GM12878 (cell line): ENCODE data around the gene NSG2. TPM values are rescaled to one million over a fixed set of nuclear protein-coding genes. Genes with fewer than 3 reads are reported as not detected.

Experiments used
- ATAC-seq: fragments of 200-7000 bp; cut with Tn5 transposase; 3 replicates; pipeline ENCODE4 v1.9.1; 2020; ENCODE audit warnings: mild to moderate bottlenecking, moderate library complexity
- BruUV-seq: library from RNA; stranded (reverse); fragments of 400-500 nt; replicated peaks from 2 replicates; lab custom pipeline; 2021; lab: Mats Ljungman, UMichigan
- CTCF ChIA-PET: fragments of 300-600 bp; sonication (Branson Sonifier 250); formaldehyde crosslinking; extraction: SDS; loops from one replicate; lab custom pipeline; 2021; ENCODE audit warnings: inconsistent platforms; lab: Yijun Ruan, JAX
- POLR2A ChIA-PET: fragments of 350-600 bp; formaldehyde crosslinking; extraction: SDS; loops from one replicate; lab custom pipeline; 2021; ENCODE audit warnings: inconsistent platforms; lab: Charles Lee
- RAD21 ChIA-PET: fragments of 300-600 bp; sonication (Branson Sonifier 250); formaldehyde crosslinking; loops from one replicate; lab custom pipeline; 2023; ENCODE audit warnings: antibody characterized with exemption; ENCODE audit not compliant: unreplicated experiment; lab: Charles Lee
- SMC1A ChIA-PET: fragments of 300-600 bp; sonication (Branson Sonifier 250); formaldehyde crosslinking; loops from one replicate; lab custom pipeline; 2023; ENCODE audit not compliant: unreplicated experiment, uncharacterized antibody; lab: Charles Lee
- DNase-seq: peaks from one replicate; pipeline ENCODE4 v3.0.0-alpha.2; 2011; ENCODE audit warnings: low read depth, low spot score
- FAIRE-seq: peaks from 3 replicates; lab custom pipeline; 2011; peaks lifted over from hg19 to GRCh38; lab: Jason Lieb, UNC
- H2AFZ ChIP-seq: 2 replicates; pipeline ENCODE4 v1.6.0; 2011; ENCODE audit warnings: low read depth, low read length, control low read depth; ENCODE audit not compliant: control insufficient read depth
- H3K27ac ChIP-seq: 2 replicates; pipeline ENCODE4 v1.5.1; 2011; ENCODE audit warnings: control low read depth; ENCODE audit not compliant: control insufficient read depth, insufficient read depth
- H3K27me3 ChIP-seq, 2 experiments: replicated peaks in 1 of 2; 2 replicates each; pipeline versions ENCODE4 v1.6.0 to v1.6.1; 2011; ENCODE audit warnings: low read length in 1 of 2; ENCODE audit not compliant: control insufficient read depth in 2 of 2, insufficient read depth in 2 of 2
- H3K36me3 ChIP-seq, 2 experiments: 2 replicates each; pipeline ENCODE4 v1.5.1; 2011; ENCODE audit warnings: low read length in 1 of 2; ENCODE audit not compliant: control insufficient read depth in 2 of 2, insufficient read depth in 2 of 2
- H3K4me1 ChIP-seq: 2 replicates; pipeline ENCODE4 v1.6.1; 2011; ENCODE audit warnings: mild to moderate bottlenecking, low read length, moderate library complexity, mixed read lengths; ENCODE audit not compliant: control insufficient read depth, insufficient read depth
- H3K4me2 ChIP-seq: 2 replicates; pipeline ENCODE4 v1.6.0; 2011; ENCODE audit warnings: control low read depth; ENCODE audit not compliant: control insufficient read depth, insufficient read depth
- H3K4me3 ChIP-seq: fragments of 200-600 bp; sonication (generic); 2 replicates; pipeline ENCODE4 v1.5.1; 2016
- H3K79me2 ChIP-seq: 2 replicates; pipeline ENCODE4 v1.6.0; 2011; ENCODE audit warnings: low read length; ENCODE audit not compliant: control insufficient read depth, insufficient read depth
- H3K9ac ChIP-seq: 2 replicates; pipeline ENCODE4 v1.8.0; 2011; ENCODE audit warnings: low read length, control low read depth, mixed read lengths; ENCODE audit not compliant: control insufficient read depth, insufficient read depth
- H3K9me3 ChIP-seq: replicated peaks from 3 replicates; pipeline ENCODE4 v1.5.1; 2011; ENCODE audit warnings: mild to moderate bottlenecking, low read length; ENCODE audit not compliant: control insufficient read depth, insufficient read depth
- H4K20me1 ChIP-seq: 2 replicates; pipeline ENCODE4 v1.6.0; 2011; ENCODE audit not compliant: control insufficient read depth, insufficient read depth
- CHD4 ChIP-seq: fragments of 200-600 bp; sonication (generic); IDR thresholded peaks from 2 replicates; pipeline ENCODE4 v1.6.1; 2016; ENCODE audit warnings: mild to moderate bottlenecking
- FOXK2 ChIP-seq: fragments of 450-650 bp; IDR thresholded peaks from 2 replicates; pipeline ENCODE4 v1.6.1; 2017; ENCODE audit warnings: mild to moderate bottlenecking, moderate library complexity
- HDGF ChIP-seq: fragments of 450-650 bp; IDR thresholded peaks from 2 replicates; pipeline ENCODE4 v1.6.1; 2016; ENCODE audit warnings: antibody characterized with exemption
- MEF2A ChIP-seq: IDR thresholded peaks from 2 replicates; pipeline ENCODE4 v1.6.1; 2011; ENCODE audit warnings: low read depth, mild to moderate bottlenecking, low read length, moderate library complexity; ENCODE audit not compliant: insufficient read depth
- MYB ChIP-seq: fragments of 150-350 bp; IDR thresholded peaks from 2 replicates; pipeline ENCODE4 v1.6.1; 2014; ENCODE audit warnings: mild to moderate bottlenecking, low read depth, low read length, borderline replicate concordance
- NRF1 ChIP-seq: conservative IDR thresholded peaks from 2 replicates; pipeline ENCODE4 v1.6.1; 2011; ENCODE audit warnings: mild to moderate bottlenecking, low read depth, low read length, improper control_type of control experiment
- SRF ChIP-seq, 2 experiments: IDR thresholded peaks; 2 replicates each; pipeline ENCODE4 v1.6.1; 2011; ENCODE audit warnings: low read depth in 2 of 2, low read length in 2 of 2, mild to moderate bottlenecking in 1 of 2, moderate library complexity in 1 of 2
- STAT1 ChIP-seq: fragments of 450-650 bp; conservative IDR thresholded peaks from 2 replicates; pipeline ENCODE4 v1.6.1; 2014; ENCODE audit warnings: antibody characterized with exemption, mild to moderate bottlenecking
- TCF7 ChIP-seq: IDR thresholded peaks from 2 replicates; pipeline ENCODE4 v1.6.1; 2014; ENCODE audit warnings: antibody characterized with exemption, borderline replicate concordance
- ZNF384 ChIP-seq: IDR thresholded peaks from 2 replicates; pipeline ENCODE4 v1.6.1; 2012; ENCODE audit warnings: low read depth, mild to moderate bottlenecking, low read length, improper control_type of control experiment, borderline replicate concordance
- WGBS: methylation state at CpG from one replicate; pipeline ENCODE4 v1.1.6; 2016; ENCODE audit warnings: low lambda C conversion rate; ENCODE audit not compliant: insufficient replicate concordance, insufficient coverage; ENCODE audit errors: missing lambda C conversion rate; 5-methylcytosine and 5-hydroxymethylcytosine counted together
- in situ Hi-C: fragments of 300-500 bp; cut with MboI; formaldehyde crosslinking; loops from 9 replicates; pipeline ENCODE4 v1.14.3; 2018; ENCODE audit warnings: mixed read lengths
- intact Hi-C: fragments of 100-400 bp; cut with micrococcal nuclease; formaldehyde crosslinking; loops from one replicate; pipeline ENCODE4 v1.14.2; 2022; ENCODE audit not compliant: unreplicated experiment
- polyA plus RNA-seq, 11 experiments: library from polyadenylated mRNA; depleted of rRNA in 4 of 11; unstranded in 6 of 11; stranded (reverse) in 5 of 11; fragments of >200 nt; fragmentation: Nextera tagmentation in 4 of 11; fragmentation: Illumina TruSeq in 1 of 11; extraction: Ambion mirVana in 4 of 11; extraction: Trizol in 1 of 11; gene quantifications; 1 replicate in 1 of 11; 2 replicates in 10 of 11; pipeline versions ENCODE4 v1.2.1 to v1.2.3, GENCODE V29; 2011 to 2016; ENCODE audit warnings: inconsistent platforms in 2 of 11, missing spikeins in 2 of 11, low read depth in 1 of 11
- total RNA-seq, 4 experiments: library from RNA; depleted of rRNA in 3 of 4; stranded (reverse); fragments of >200 nt in 3 of 4; fragmentation: Illumina TruSeq in 1 of 4; extraction: Trizol in 1 of 4; gene quantifications; 2 replicates each; pipeline versions ENCODE4 v1.2.1 to v1.2.3, GENCODE V29; 2013 to 2021
- TF ChIP-seq, protein P1 (sequence below): fragments of 450-650 bp; IDR thresholded peaks from 2 replicates; pipeline ENCODE4 v1.6.1; 2016; ENCODE audit warnings: mild to moderate bottlenecking, moderate library complexity, borderline replicate concordance
- TF ChIP-seq, protein P2 (sequence below): fragments of 450-650 bp; IDR thresholded peaks from 2 replicates; pipeline ENCODE4 v1.6.1; 2016; ENCODE audit warnings: mild to moderate bottlenecking
- TF ChIP-seq, protein P3 (sequence below): IDR thresholded peaks from 2 replicates; pipeline ENCODE4 v1.6.1; 2012; ENCODE audit warnings: improper control_type of control experiment, low read depth, low read length; ENCODE audit not compliant: insufficient replicate concordance

NSG2 gene
- total and polyA plus RNA-seq, 10 of the 15 experiments (the other 5 are each of a cell fraction or from before 2014, with no cell fraction given): 0.04 to 0.14 TPM; not detected in 8

DNA sequence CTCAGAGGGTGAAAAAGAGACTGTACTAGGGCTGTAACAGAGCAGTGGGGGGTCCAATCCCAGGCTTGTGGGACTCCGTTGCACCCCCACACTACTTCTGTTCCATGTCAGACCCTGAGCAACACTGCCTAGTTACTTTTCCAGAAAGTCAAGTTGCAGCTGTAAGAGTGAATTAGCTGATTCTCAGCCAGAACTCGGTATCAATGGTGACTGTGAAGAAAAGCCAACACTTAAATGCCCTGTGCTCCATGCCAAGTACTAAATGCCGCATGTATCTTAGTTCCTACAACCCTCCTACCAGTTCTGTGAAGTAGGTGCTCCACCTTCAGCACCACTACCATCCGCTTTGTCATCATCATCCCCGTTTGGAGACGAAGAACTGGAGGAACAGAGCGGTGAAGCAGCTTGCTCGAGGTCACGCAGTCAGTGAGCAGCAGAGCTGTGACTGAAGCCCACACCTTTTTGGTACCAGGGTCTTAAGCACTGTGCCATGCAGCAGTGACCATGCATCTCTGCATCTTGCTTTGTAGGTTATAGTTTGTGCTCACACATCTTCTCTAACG is 64.3 kb downstream of the NSG2 start (continued):
- TF ChIP-seq NRF1 (no peak), CHD4 (no peak), MYB (no peak)
- TF ChIP-seq, protein P1, sequence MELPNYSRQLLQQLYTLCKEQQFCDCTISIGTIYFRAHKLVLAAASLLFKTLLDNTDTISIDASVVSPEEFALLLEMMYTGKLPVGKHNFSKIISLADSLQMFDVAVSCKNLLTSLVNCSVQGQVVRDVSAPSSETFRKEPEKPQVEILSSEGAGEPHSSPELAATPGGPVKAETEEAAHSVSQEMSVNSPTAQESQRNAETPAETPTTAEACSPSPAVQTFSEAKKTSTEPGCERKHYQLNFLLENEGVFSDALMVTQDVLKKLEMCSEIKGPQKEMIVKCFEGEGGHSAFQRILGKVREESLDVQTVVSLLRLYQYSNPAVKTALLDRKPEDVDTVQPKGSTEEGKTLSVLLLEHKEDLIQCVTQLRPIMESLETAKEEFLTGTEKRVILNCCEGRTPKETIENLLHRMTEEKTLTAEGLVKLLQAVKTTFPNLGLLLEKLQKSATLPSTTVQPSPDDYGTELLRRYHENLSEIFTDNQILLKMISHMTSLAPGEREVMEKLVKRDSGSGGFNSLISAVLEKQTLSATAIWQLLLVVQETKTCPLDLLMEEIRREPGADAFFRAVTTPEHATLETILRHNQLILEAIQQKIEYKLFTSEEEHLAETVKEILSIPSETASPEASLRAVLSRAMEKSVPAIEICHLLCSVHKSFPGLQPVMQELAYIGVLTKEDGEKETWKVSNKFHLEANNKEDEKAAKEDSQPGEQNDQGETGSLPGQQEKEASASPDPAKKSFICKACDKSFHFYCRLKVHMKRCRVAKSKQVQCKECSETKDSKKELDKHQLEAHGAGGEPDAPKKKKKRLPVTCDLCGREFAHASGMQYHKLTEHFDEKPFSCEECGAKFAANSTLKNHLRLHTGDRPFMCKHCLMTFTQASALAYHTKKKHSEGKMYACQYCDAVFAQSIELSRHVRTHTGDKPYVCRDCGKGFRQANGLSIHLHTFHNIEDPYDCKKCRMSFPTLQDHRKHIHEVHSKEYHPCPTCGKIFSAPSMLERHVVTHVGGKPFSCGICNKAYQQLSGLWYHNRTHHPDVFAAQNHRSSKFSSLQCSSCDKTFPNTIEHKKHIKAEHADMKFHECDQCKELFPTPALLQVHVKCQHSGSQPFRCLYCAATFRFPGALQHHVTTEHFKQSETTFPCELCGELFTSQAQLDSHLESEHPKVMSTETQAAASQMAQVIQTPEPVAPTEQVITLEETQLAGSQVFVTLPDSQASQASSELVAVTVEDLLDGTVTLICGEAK: no peak
- TF ChIP-seq, all 136 proteins: peak for 0

DNA sequence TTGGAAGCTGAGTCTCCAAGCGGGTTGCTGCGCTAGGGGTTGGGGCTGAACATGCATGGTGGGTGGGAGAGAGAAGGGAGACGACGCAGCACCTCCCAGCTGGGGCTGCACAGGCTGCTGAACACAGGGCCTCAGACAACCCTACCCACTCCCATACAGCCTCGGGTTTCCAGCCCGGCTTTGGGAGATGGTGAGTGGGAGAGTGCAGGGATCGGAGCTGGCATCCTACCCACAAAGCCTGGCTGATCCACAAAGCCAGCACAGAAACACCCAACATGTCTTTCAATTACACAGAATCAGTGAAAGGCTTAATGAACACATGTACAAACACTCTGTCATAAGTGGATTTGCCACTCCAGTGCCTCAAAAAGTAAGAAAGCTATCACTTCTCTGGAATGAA is 64.8 kb downstream of the NSG2 start:
- ATAC-seq: no peak
- 6% methylated on average over 7 of the region's 7 CpGs for WGBS
- in situ Hi-C loops (no loop called here), intact Hi-C loops (no loop called here)
- Histone ChIP-seq H3K4me3 (no peak overlapping the region), H2AFZ (no peak overlapping the region), H4K20me1 (no peaks in the 10 kb centered on the region), H3K36me3 (no peaks in the 10 kb centered on the region), H3K27me3 (peaks cover 0 to 1% of the 10 kb centered on the region in 2 experiments; a peak in 2 of 4 replicates), H3K27ac (no peak overlapping the region), H3K9ac (no peak overlapping the region), H3K4me1 (no peaks in the 10 kb centered on the region), H3K4me2 (no peak overlapping the region), H3K9me3 (no peaks in the 10 kb centered on the region), H3K79me2 (no peaks in the 10 kb centered on the region)
- POLR2A ChIA-PET: no interaction called here
- no peak for DNase-seq
- no peak for FAIRE-seq
- RAD21 ChIA-PET: no interaction called here
- SMC1A ChIA-PET: no interaction called here
- CTCF ChIA-PET: no interaction called here
- BruUV-seq: no TSS peak
- no peak for TF ChIP-seq SRF (IDR thresholded peaks at IDR 0.05; ENCODE audit: low read depth in 2 of 2, low read length in 2 of 2)
- no peak for TF ChIP-seq ZNF384
- no peak for TF ChIP-seq FOXK2
- TF ChIP-seq MEF2A: no peak
- TF ChIP-seq NRF1: no peak
- TF ChIP-seq TCF7: no peak
- no peak for TF ChIP-seq STAT1
- TF ChIP-seq HDGF: no peak
- TF ChIP-seq, protein P2, sequence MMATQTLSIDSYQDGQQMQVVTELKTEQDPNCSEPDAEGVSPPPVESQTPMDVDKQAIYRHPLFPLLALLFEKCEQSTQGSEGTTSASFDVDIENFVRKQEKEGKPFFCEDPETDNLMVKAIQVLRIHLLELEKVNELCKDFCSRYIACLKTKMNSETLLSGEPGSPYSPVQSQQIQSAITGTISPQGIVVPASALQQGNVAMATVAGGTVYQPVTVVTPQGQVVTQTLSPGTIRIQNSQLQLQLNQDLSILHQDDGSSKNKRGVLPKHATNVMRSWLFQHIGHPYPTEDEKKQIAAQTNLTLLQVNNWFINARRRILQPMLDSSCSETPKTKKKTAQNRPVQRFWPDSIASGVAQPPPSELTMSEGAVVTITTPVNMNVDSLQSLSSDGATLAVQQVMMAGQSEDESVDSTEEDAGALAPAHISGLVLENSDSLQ: no peak
- TF ChIP-seq, protein P3, sequence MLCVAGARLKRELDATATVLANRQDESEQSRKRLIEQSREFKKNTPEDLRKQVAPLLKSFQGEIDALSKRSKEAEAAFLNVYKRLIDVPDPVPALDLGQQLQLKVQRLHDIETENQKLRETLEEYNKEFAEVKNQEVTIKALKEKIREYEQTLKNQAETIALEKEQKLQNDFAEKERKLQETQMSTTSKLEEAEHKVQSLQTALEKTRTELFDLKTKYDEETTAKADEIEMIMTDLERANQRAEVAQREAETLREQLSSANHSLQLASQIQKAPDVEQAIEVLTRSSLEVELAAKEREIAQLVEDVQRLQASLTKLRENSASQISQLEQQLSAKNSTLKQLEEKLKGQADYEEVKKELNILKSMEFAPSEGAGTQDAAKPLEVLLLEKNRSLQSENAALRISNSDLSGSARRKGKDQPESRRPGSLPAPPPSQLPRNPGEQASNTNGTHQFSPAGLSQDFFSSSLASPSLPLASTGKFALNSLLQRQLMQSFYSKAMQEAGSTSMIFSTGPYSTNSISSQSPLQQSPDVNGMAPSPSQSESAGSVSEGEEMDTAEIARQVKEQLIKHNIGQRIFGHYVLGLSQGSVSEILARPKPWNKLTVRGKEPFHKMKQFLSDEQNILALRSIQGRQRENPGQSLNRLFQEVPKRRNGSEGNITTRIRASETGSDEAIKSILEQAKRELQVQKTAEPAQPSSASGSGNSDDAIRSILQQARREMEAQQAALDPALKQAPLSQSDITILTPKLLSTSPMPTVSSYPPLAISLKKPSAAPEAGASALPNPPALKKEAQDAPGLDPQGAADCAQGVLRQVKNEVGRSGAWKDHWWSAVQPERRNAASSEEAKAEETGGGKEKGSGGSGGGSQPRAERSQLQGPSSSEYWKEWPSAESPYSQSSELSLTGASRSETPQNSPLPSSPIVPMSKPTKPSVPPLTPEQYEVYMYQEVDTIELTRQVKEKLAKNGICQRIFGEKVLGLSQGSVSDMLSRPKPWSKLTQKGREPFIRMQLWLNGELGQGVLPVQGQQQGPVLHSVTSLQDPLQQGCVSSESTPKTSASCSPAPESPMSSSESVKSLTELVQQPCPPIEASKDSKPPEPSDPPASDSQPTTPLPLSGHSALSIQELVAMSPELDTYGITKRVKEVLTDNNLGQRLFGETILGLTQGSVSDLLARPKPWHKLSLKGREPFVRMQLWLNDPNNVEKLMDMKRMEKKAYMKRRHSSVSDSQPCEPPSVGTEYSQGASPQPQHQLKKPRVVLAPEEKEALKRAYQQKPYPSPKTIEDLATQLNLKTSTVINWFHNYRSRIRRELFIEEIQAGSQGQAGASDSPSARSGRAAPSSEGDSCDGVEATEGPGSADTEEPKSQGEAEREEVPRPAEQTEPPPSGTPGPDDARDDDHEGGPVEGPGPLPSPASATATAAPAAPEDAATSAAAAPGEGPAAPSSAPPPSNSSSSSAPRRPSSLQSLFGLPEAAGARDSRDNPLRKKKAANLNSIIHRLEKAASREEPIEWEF: no peak
